Measurements from ENCODE around the gene NUCB1. TPM values are rescaled to one million over a fixed set of nuclear protein-coding genes. Genes with fewer than 3 reads are reported as not detected.

The NUCB1 gene
- total RNA-seq, 1 experiment from 2014 or later, result 153 TPM

DNA sequence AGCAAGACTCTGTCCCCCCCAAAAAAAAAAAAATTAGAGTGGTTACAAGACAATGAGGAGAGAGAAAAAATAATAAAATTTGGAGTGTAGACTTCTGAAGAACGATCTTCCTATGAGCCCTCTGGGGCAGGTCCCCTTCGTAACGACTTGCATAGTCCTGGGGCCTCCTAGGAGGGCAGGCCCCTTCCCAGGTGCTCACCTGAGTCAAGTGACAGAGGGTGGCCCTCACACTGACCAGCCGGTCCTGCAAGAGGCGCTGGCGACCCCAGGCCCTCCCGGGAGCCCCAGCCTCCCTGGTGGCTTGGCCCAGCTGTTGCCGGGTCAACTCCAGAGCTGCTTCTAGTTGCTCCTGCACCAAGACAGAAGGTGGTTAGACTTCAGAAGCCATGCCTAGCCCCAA, 46.6 kb upstream of the NUCB1 start (continued):
- TF ChIP-seq MYBL2 (CRISPR knock-in tag; IDR thresholded peaks at IDR 0.05) (no peak), TEAD1 (CRISPR knock-in tag; IDR thresholded peaks at IDR 0.05) (no peak)
- TF ChIP-seq, protein P1, sequence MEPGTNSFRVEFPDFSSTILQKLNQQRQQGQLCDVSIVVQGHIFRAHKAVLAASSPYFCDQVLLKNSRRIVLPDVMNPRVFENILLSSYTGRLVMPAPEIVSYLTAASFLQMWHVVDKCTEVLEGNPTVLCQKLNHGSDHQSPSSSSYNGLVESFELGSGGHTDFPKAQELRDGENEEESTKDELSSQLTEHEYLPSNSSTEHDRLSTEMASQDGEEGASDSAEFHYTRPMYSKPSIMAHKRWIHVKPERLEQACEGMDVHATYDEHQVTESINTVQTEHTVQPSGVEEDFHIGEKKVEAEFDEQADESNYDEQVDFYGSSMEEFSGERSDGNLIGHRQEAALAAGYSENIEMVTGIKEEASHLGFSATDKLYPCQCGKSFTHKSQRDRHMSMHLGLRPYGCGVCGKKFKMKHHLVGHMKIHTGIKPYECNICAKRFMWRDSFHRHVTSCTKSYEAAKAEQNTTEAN (CRISPR knock-in tag; IDR thresholded peaks at IDR 0.05), result no peak
- TF ChIP-seq, protein P2, sequence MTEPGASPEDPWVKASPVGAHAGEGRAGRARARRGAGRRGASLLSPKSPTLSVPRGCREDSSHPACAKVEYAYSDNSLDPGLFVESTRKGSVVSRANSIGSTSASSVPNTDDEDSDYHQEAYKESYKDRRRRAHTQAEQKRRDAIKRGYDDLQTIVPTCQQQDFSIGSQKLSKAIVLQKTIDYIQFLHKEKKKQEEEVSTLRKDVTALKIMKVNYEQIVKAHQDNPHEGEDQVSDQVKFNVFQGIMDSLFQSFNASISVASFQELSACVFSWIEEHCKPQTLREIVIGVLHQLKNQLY (CRISPR knock-in tag; IDR thresholded peaks at IDR 0.05), result no peak
- TF ChIP-seq, protein P3, sequence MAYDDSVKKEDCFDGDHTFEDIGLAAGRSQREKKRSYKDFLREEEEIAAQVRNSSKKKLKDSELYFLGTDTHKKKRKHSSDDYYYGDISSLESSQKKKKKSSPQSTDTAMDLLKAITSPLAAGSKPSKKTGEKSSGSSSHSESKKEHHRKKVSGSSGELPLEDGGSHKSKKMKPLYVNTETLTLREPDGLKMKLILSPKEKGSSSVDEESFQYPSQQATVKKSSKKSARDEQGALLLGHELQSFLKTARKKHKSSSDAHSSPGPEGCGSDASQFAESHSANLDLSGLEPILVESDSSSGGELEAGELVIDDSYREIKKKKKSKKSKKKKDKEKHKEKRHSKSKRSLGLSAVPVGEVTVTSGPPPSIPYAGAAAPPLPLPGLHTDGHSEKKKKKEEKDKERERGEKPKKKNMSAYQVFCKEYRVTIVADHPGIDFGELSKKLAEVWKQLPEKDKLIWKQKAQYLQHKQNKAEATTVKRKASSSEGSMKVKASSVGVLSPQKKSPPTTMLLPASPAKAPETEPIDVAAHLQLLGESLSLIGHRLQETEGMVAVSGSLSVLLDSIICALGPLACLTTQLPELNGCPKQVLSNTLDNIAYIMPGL (CRISPR knock-in tag; IDR thresholded peaks at IDR 0.05), result no peak
- TF ChIP-seq, protein P4, sequence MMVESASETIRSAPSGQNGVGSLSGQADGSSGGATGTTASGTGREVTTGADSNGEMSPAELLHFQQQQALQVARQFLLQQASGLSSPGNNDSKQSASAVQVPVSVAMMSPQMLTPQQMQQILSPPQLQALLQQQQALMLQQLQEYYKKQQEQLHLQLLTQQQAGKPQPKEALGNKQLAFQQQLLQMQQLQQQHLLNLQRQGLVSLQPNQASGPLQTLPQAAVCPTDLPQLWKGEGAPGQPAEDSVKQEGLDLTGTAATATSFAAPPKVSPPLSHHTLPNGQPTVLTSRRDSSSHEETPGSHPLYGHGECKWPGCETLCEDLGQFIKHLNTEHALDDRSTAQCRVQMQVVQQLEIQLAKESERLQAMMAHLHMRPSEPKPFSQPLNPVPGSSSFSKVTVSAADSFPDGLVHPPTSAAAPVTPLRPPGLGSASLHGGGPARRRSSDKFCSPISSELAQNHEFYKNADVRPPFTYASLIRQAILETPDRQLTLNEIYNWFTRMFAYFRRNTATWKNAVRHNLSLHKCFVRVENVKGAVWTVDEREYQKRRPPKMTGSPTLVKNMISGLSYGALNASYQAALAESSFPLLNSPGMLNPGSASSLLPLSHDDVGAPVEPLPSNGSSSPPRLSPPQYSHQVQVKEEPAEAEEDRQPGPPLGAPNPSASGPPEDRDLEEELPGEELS (CRISPR knock-in tag; IDR thresholded peaks at IDR 0.05), result no peak

DNA sequence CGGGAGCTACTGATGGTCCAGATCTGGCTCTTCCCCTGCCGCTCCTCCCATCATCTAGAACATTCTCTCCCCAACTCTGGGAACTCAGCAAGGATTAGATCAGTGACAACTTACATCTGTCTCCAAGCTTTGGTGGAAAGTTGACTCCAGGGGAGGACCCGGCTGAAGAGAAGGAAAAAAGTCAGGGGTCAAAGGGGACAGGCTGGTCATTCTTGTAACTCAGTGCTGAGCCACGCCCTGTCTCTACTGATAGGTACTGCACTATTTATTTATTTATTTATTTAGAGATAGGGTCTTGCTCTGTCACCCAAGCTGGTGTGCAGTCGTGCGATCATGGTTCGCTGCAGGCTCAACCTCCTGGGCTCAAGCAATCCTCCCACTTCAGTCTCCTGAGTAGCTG, 46.0 kb upstream of the NUCB1 start:
- H3K27me3 Mint-ChIP-seq (ENCODE audit: low read depth), result no peaks in the 10 kb centered on the region
- no peak for ATAC-seq
- H3K27ac Mint-ChIP-seq, result no peak overlapping the region
- DNase-seq (ENCODE audit: low spot score), result no peak
- TF ChIP-seq, protein P5, sequence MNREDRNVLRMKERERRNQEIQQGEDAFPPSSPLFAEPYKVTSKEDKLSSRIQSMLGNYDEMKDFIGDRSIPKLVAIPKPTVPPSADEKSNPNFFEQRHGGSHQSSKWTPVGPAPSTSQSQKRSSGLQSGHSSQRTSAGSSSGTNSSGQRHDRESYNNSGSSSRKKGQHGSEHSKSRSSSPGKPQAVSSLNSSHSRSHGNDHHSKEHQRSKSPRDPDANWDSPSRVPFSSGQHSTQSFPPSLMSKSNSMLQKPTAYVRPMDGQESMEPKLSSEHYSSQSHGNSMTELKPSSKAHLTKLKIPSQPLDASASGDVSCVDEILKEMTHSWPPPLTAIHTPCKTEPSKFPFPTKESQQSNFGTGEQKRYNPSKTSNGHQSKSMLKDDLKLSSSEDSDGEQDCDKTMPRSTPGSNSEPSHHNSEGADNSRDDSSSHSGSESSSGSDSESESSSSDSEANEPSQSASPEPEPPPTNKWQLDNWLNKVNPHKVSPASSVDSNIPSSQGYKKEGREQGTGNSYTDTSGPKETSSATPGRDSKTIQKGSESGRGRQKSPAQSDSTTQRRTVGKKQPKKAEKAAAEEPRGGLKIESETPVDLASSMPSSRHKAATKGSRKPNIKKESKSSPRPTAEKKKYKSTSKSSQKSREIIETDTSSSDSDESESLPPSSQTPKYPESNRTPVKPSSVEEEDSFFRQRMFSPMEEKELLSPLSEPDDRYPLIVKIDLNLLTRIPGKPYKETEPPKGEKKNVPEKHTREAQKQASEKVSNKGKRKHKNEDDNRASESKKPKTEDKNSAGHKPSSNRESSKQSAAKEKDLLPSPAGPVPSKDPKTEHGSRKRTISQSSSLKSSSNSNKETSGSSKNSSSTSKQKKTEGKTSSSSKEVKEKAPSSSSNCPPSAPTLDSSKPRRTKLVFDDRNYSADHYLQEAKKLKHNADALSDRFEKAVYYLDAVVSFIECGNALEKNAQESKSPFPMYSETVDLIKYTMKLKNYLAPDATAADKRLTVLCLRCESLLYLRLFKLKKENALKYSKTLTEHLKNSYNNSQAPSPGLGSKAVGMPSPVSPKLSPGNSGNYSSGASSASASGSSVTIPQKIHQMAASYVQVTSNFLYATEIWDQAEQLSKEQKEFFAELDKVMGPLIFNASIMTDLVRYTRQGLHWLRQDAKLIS (CRISPR knock-in tag; IDR thresholded peaks at IDR 0.05; ENCODE audit: borderline replicate concordance), result no peak
- TF ChIP-seq MYBL2 (CRISPR knock-in tag; IDR thresholded peaks at IDR 0.05), result no peak
- TF ChIP-seq ESRRA (CRISPR knock-in tag; IDR thresholded peaks at IDR 0.05; ENCODE audit: borderline replicate concordance), result no peak
- TF ChIP-seq, protein P6, sequence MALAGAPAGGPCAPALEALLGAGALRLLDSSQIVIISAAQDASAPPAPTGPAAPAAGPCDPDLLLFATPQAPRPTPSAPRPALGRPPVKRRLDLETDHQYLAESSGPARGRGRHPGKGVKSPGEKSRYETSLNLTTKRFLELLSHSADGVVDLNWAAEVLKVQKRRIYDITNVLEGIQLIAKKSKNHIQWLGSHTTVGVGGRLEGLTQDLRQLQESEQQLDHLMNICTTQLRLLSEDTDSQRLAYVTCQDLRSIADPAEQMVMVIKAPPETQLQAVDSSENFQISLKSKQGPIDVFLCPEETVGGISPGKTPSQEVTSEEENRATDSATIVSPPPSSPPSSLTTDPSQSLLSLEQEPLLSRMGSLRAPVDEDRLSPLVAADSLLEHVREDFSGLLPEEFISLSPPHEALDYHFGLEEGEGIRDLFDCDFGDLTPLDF (CRISPR knock-in tag; IDR thresholded peaks at IDR 0.05), result no peak
- TF ChIP-seq, protein P2 (CRISPR knock-in tag; IDR thresholded peaks at IDR 0.05), result no peak
- no peak for TF ChIP-seq NFATC4 (CRISPR knock-in tag; IDR thresholded peaks at IDR 0.05)
- TF ChIP-seq TCF7 (CRISPR knock-in tag; IDR thresholded peaks at IDR 0.05; ENCODE audit: low read depth), result no peak
- TF ChIP-seq ZNF396 (CRISPR knock-in tag; IDR thresholded peaks at IDR 0.05; ENCODE audit: borderline replicate concordance), result no peak
- no peak for TF ChIP-seq CREB1 (CRISPR knock-in tag; IDR thresholded peaks at IDR 0.05)
- TF ChIP-seq, protein P7, sequence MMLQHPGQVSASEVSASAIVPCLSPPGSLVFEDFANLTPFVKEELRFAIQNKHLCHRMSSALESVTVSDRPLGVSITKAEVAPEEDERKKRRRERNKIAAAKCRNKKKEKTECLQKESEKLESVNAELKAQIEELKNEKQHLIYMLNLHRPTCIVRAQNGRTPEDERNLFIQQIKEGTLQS (CRISPR knock-in tag; conservative IDR thresholded peaks at IDR 0.05), result no peak
- TF ChIP-seq ZBTB21 (CRISPR knock-in tag; IDR thresholded peaks at IDR 0.05; ENCODE audit: borderline replicate concordance), result no peak
- no peak for TF ChIP-seq PRRX2 (CRISPR knock-in tag; IDR thresholded peaks at IDR 0.05)
- H3K4me3 Mint-ChIP-seq, result no peak overlapping the region
- CTCF ChIA-PET, result interaction anchor here (0.8 to 1.0 kb wide), 3 partner anchors 10 to 59 kb away, joined by 3 to 4 read pairs (median 3); no protein-coding TSS in a partner anchor
- no peaks in the 10 kb centered on the region for H3K9me3 Mint-ChIP-seq
- H3K4me1 Mint-ChIP-seq, result peaks cover 1% of the 10 kb centered on the region; the same call in 1 of the 2 replicates
- no peaks in the 10 kb centered on the region for H3K36me3 Mint-ChIP-seq
- POLR2A ChIA-PET, result interaction anchor here (0.7 kb wide), 1 partner anchor 1620 kb away, joined by 4 read pairs; no protein-coding TSS in a partner anchor

Data from WTC11 (cell line).